BJ (cell line): ENCODE results near the gene HAUS5. TPM values are rescaled to one million over a fixed set of nuclear protein-coding genes. Genes with fewer than 3 reads are reported as not detected.

Experiments used
- CTCF ChIA-PET: fragments of 350-600 bp; formaldehyde crosslinking; extraction: SDS; loops from one replicate; lab custom pipeline; 2021; ENCODE audit warnings: antibody characterized with exemption, inconsistent platforms; lab: Yijun Ruan, JAX
- POLR2A ChIA-PET: fragments of 300-600 bp; sonication (Branson Sonifier 250); formaldehyde crosslinking; extraction: SDS; loops from one replicate; lab custom pipeline; 2021; ENCODE audit warnings: antibody characterized with exemption; lab: Charles Lee
- DNase-seq: peaks from one replicate; pipeline ENCODE4 v3.0.0-alpha.2; 2011; ENCODE audit warnings: low read depth
- H3K27me3 ChIP-seq: 2 replicates; pipeline ENCODE4 v1.6.0; 2011; ENCODE audit warnings: low read length; ENCODE audit not compliant: control insufficient read depth, insufficient read depth
- H3K36me3 ChIP-seq: 2 replicates; pipeline ENCODE4 v1.5.1; 2011; ENCODE audit warnings: low read length; ENCODE audit not compliant: control insufficient read depth, insufficient read depth
- H3K4me3 ChIP-seq: 2 replicates; pipeline ENCODE4 v1.5.1; 2011; ENCODE audit warnings: low read depth, mild to moderate bottlenecking, control low read depth, low read length
- CTCF ChIP-seq: IDR thresholded peaks from 2 replicates; pipeline ENCODE4 v1.5.1; 2011; ENCODE audit warnings: low read depth, mild to moderate bottlenecking, control low read depth, inconsistent platforms, low read length, moderate library complexity; ENCODE audit not compliant: insufficient read depth
- polyA plus RNA-seq: library from polyadenylated mRNA; depleted of rRNA; stranded (reverse); fragments of >200 nt; gene quantifications from 2 replicates; pipeline ENCODE4 v1.2.3, GENCODE V29; 2011

Gene HAUS5
- polyA plus RNA-seq, 1 experiment = 3.9 TPM

- no peaks in the 10 kb centered on the region for H3K27me3 ChIP-seq
- POLR2A ChIA-PET = no interaction called here
- no peak for DNase-seq
- peaks cover 39% of the 10 kb centered on the region for H3K36me3 ChIP-seq
- no peak for TF ChIP-seq CTCF
- CTCF ChIA-PET = no interaction called here
- no peak overlapping the region for H3K4me3 ChIP-seq
Measured at GRCh38 chr19:35636651-35637050, 24.1 kb downstream of the HAUS5 start.

GRCh38 chr19:35637165-35637564 lies 24.6 kb downstream of the HAUS5 start:
- Histone ChIP-seq H3K27me3 (no peaks in the 10 kb centered on the region), H3K36me3 (peaks cover 35% of the 10 kb centered on the region), H3K4me3 (no peak overlapping the region)
- ChIA-PET POLR2A (no interaction called here), CTCF (interaction anchor here (2.1 kb wide), 1 partner anchor 8 kb away, joined by 6 read pairs; no protein-coding TSS in a partner anchor)
- no peak for TF ChIP-seq CTCF
- DNase-seq = no peak

- POLR2A ChIA-PET = no interaction called here
- Histone ChIP-seq H3K36me3 (peaks cover 18% of the 10 kb centered on the region), H3K4me3 (no peak overlapping the region), H3K27me3 (no peaks in the 10 kb centered on the region)
- TF ChIP-seq CTCF = no peak
- CTCF ChIA-PET = no interaction called here
- DNase-seq = no peak
Measured at GRCh38 chr19:35639321-35639639, 26.7 kb downstream of the HAUS5 start.

- CTCF ChIA-PET = no interaction called here
- TF ChIP-seq CTCF = no peak
- H3K36me3 ChIP-seq = peaks cover 17% of the 10 kb centered on the region
- no peaks in the 10 kb centered on the region for H3K27me3 ChIP-seq
- POLR2A ChIA-PET = no interaction called here
- DNase-seq = no peak
- H3K4me3 ChIP-seq = no peak overlapping the region
Measured at GRCh38 chr19:35639863-35640262, 27.3 kb downstream of the HAUS5 start.

- DNase-seq = no peak
Measured at GRCh38 chr19:35641515-35642151, 29.1 kb downstream of the HAUS5 start, which contains the start of gene ETV2. Gene ETV2 (plus strand): TSS chr19:35641745. CDS start chr19:35642461, 716 bp downstream.

More at GRCh38 chr19:35641515-35642151, 29.1 kb downstream of the HAUS5 start, which contains the start of gene ETV2:
- no peak within 1 kb of the TSS for H3K4me3 ChIP-seq
- no peaks in the 10 kb centered on the region for H3K27me3 ChIP-seq
- ChIA-PET POLR2A (no interaction called here), CTCF (no interaction called here)
- no peak for TF ChIP-seq CTCF
- peaks cover 12% of the 10 kb centered on the region for H3K36me3 ChIP-seq
